NCI-H82 (cell line): ENCODE measurements around the gene SLC22A16.
"Not testable (repeated sequence)": the region's sequence is repeated elsewhere in the genome, so short reads cannot be mapped to it uniquely, and the experiment has no call there.

Experiments
- DNase-seq: peaks from one replicate; lab custom pipeline; 2025; lab: John Stamatoyannopoulos, UW

Gene SLC22A16

DNA sequence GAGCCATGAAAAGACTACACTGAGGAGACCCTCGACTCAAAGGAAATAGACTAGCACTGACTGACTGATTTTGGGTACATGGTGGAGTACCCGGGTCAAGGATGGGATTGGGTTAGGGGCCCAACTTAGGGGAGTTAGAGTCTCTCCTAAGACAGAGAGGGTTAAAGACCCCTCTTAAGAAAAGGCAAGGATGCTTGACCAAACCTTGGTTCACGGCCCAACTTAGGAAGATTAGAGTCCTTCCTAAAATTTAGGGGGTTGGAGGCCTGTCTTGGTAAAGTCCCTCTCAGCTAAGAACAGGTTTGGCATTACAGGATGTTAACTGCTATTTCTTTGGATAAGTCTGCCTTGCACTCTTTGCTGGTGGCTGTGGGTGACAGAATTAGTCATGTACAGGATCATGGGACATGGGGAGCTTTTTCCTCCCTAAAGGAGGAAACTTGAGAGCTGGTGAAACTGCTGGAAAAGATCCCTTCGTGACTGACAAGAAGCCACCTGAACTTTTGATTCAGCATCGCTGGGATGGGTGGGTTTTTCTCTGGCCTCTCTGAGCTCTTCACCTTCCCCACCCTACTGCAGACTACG, 12.3 kb upstream of the SLC22A16 start:
- DNase-seq: no peak

DNA sequence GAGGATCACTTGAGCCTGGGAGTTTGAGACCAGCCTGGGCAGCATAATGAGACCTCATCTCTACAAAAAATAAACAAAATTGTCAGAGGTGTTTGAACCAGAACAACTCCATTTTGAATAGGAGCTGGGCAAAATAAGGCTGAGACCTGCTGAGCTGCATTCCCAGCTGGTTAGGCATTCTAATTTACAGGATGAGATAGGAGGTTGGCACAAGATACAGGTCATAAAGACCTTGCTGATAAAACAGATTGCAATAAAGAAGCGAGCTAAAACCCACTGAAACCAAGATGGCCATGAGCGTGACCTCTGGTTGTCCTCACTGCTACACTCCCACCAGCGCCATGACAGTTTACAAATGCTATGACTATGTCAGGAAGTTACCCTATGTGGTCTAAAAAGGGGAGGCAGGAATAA, 11.6 kb upstream of the SLC22A16 start:
- DNase-seq: not testable (repeated sequence)

DNA sequence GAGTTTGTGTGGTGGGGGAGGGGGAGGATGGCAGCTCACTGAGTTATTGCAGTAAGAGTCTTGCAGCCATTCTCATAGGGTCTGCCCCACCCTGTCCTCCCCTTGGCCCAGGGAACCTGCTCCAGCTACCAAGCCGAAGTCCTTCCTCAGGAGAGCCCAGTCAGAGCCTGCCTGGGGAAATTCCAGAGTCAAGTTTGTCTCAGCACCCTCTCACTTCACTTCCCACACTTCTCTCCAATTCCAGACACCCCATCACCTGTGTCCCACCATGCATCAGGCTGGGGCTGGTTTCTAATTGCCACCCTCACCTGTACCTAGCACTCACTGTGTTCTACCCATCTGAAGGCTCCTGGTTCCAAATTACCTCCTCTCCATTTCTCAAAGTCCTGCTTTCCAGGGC, 10.3 kb upstream of the SLC22A16 start:
- no peak for DNase-seq

DNA sequence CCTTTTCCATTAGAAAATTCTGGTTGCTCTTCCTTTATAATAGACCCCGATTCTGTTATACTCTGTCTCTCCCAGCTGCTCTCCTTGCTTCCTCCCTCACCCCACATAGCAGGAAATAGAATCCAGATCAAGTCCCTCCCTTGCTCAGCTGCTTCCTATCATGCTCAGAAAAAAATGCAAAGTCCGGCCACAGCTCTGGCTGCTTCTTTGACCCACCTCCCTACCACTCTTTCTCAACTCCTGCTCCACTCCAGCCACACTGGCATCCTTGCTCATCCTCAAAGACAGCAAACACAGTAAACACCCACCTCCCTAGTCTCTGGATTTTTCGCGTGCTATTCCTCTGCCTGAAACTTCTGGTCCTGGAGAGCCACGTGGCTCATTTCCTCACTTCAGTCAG, 9.1 kb upstream of the SLC22A16 start:
- DNase-seq: no peak

DNA sequence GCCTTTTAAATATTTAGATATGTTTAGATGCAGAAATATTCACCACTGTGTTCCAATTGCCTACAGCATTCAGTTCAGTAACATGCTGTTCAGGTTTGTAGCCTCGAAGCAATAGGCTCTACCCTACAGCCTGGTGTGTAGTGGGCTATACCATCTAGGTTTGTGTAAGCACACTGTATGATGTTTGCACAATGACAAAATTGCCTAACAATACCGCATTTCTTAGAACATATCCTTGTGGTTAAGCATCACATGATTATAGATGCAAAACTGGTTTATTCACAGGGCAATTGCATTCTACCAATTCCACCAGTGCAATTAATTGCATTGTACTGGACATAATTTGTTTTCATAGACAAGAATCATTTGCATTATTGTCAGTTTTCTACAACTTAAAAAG, 7.9 kb upstream of the SLC22A16 start:
- DNase-seq: no peak

DNA sequence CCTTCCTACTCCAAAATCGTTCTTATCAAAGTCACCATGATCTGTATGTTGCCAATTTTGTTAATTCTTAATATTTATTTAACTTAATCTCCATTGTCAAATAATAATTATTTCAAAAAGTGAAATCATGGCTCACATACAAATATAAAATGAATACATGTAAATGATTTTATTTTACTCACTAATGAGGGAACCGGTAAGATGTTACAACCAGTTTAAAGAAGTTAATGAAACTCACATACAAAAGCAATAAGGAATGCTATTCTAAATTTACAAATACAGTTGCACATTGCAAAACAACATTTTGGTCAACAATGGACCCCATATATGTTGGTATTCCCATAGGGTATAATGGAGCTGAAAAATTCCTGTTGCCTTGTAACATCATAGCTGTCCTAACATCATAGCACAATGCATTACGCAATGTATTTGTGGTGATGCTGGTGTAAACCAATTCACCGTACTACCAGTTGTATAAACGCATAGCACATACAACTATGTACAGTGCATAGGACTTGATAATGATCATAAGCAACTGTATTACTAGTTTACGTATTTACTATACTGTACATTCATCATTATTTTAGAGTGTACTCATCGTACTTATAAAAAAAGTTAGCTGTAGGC, 6.5 kb upstream of the SLC22A16 start:
- no peak for DNase-seq

DNA sequence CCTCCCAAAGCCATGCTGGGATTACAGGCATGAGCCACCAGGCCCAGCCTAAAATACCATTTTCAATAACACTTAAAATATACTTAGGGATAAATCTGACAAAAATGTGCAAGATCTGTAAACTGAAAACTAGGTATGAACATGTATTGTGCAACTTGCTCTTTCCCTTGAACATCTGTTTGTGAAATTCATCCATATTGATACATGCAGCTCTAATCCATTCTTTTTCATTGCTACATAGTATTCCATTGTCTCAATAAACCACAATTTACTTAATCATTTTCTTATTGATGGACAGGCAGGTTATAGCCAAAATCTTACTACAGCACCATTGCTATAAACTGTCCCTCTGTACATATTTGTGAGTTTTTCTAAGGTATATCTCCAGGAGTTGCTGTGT, 4.7 kb upstream of the SLC22A16 start:
- DNase-seq: no peak

DNA sequence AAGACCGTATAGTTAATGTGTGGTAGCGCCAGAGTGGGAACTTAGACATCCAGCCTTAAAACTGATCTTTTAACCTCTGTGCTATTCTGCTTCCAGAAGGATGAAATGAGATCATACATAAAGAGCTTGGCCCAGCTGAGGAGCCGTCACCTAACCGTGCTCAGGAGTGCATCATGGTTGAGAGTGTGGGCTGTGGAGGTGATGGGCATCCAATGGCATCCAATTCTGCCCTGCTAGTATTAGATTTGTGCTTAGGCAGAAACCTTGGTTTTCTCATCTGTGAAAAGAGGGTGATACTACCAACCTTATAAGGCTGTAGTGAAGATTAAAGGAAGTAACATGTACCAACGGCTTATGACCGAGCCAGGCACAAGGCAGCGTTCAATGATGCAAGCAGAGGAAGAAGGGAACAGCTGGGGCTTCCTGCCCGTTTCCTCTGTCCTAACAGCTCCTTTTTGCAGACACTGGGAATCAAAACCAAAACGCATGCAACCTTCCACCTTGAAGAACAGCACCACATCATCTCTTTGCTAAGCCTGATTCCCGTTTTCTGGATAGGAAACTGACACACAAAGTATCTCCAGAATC, 1.3 kb downstream of the SLC22A16 start:
- DNase-seq: peak; percentile 13

DNA sequence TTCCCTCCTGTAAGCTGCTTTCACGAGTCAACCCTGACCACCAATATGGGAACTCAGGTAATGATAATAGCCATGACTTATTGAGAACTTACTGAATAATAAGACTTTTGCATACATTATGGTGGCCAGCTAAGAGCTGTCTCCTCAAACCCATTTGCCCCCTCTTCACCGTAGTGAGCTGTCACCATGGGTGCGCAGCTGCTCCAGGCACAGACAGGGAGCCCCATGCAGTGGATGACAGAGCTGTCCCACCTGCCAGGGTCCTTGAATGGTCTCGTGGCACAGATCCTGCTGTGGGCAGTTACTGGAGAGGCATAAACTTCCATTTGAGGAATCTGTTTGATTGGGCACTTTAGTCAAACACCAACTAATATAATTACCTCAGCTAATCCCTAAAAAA, 1.9 kb downstream of the SLC22A16 start:
- peak; percentile 24 for DNase-seq

DNA sequence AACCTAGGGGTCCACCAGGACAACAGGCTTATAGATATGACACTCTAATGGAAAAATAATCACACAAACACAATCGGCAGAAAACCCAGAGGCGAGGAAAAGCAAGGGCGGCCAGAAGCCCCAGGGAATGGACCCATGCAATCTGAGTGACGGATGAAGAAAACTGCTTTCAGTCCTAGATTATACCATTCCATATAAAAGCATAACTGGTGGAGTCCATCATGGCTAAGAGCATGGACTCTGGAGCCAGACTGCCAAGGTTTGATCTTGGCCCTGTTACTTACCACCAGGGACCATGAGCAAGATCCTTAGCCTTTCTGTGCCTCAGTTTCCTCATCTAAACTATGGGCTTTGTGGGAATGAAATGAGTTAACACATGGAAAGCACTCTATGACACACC, 3.7 kb downstream of the SLC22A16 start:
- no peak for DNase-seq

DNA sequence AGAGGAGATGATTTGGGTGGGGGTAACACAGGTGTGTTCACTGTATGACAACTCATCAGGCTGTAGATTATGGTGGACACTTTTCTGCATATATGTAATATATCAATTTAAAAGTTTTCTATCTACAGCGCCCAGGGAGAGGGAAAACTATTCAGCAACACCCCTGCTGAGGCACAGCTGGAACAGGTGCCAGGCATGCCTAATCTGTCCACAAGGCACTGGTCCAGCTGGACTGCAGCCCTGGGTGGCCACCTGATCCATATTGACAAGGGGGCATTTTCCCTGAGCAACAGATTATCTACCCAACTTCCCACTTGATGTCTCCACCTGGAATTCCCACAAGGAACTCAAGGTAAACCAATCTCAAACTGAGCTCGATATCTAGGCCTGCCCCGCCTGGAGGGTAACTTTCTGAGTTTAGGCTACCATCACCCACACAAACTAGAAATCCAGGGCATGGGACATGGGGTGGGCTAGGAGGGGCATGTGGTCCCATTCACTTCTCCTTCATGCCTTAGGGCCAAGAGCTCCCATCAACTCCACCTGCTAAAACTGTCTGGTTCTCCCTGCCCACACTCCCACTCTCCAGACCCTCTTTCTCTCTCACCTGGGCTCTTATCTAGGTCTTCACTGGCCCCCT, 4.6 kb downstream of the SLC22A16 start:
- no peak for DNase-seq

DNA sequence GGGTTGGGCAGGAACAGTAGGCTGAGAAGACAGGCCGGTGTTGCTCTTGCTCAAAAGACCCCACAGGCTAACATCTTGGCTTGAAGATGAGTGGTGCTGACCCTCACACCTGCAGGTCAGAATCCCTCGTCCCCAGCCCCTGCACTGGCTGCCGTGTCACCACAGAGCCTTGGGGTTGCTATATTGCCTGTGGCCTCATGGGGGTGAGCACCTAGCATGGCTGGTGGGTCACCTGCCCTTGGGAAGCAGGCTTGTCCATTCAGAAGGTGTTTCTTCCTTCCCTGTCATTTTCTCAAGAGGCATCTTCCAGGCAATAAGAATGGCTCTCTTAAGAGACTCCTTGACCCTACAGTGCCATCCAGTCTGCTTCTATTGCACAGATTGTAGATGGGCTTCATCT, 7.7 kb downstream of the SLC22A16 start:
- DNase-seq: no peak

DNA sequence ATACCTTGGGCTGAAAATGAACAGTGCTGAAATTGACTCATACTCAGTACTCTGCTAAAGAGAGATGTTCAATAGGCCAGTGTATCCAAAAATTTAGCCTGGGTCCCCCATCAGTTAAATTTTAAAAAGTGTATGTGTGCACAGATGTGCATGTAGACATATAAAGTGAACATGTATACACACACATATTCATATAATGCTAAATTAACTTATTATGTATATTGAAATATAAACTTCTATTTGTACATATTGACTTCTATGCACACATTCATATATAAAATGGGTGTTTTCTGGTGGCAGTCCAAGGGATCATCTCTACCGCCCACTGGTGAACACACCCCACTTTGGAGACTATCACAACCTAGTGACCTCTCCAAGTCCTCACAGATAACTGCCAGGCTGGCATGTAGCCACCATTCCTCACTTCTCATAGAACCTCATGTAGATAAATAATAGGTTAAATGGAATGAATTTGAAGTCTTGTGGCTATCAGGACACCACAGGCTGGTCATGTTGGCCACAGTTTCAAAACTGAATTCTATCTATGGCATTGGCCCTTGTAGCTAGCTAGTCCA, 8.8 kb downstream of the SLC22A16 start:
- no peak for DNase-seq

DNA sequence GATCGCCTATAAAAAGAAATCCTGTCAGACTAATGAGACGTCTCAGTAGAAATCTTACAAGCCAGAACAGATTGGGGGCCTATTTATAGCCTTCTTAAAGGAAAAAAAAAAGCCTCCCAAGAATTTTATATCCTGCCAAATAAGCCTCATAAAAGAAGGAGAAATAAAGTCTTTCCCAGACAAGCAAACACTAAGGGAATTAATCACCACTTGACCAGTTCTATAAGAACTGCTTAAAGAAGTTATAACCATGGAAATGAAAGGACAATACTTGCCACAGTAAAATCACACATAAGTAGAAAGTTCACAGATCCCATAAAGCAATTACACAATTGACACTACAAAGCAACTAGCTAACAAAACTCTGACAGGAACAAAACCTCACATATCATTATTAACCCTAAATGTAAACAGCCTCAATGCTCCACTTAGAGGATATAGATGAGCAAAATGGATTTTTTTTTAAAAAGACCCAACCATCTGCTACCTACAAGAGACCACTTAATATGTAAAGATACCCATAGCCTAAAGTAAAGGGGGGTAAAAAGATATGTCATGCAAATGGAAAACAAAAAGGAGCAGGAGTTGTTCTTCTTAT, 13.4 kb downstream of the SLC22A16 start:
- no peak for DNase-seq

DNA sequence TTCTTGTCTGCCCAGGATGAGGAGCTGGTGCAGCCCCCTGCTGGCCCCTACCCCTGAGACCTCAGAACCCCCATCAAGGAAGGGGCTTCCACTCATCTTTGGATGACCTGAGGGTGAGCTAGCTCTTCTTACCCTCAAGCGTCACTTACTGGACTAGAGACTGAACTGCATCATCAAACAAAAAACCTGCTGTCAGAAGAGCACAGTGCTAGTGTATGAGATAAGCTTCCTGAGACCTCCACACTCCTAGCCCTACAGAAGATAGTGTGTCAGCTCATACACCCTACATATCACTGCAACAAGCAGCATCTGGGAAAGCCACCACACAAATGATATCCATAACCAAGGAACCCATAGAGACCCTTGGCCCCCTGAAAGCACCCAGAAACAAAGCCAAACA, 15.0 kb downstream of the SLC22A16 start:
- DNase-seq: no peak

DNA sequence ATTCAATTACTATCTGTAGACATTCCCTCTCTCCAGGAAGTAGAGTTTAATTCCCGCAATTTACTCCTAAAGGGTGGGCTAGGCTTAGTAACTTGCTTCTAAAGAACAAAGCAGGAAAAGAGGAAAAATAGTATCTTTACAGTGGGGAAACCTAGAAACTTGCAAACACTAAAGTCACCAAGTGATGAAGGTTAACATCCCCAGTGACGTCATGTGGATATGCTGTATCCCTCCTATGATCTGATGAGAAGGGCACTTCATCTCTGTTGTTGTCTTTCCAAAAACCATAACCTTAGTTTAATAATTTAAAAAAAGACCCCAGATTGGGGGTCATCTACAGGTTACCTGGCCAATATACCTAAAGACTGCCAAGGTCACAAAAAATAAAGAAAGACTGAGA, 17.3 kb downstream of the SLC22A16 start:
- DNase-seq: no peak

DNA sequence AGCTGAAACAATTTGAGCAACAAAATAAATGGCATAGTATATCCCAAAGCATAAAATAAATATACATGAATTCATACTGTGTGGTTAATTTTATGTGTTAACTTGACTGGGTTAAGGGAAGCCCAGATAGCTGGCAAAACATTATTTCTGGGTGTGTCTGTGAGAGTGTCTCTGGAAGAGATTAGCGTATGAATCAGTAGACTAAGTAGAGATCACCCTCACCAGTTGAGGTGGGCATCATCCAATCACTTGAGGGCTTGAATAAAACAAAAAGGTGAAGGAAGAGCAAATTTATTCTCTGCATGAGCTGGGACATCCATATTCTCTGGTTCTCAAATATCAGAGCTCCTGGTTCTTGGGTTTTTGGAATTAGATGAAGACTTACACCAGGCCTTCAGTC, 17.9 kb downstream of the SLC22A16 start:
- DNase-seq: no peak

DNA sequence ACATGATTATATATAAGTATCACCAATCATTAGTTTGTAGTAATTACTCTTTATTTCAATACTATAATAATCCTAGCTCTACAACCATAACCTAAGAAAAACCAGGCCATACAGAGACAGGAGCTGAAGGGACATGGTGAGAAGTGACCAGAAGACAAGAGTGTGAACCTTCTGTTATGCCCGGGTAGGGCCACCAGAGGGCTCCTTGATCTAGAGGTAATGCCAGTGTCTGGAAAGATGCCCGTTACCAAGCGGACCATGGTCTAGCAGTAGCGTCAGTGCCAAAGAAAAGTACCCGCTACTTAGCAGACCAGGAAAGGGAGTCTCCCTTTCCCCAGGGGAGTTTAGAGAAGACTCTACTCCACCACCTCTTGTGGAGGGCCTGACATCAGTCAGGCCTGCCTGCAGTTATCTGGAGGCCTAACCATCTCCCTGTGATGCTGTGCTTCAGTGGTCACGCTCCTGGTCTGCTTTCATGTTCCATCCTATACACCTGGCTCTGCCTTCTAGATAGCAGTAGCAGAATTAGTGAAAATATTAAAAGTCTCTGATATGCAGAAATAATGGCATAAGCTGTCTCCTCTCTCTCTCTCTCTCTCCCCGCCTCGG, 18.7 kb downstream of the SLC22A16 start:
- DNase-seq: peak; percentile 56

DNA sequence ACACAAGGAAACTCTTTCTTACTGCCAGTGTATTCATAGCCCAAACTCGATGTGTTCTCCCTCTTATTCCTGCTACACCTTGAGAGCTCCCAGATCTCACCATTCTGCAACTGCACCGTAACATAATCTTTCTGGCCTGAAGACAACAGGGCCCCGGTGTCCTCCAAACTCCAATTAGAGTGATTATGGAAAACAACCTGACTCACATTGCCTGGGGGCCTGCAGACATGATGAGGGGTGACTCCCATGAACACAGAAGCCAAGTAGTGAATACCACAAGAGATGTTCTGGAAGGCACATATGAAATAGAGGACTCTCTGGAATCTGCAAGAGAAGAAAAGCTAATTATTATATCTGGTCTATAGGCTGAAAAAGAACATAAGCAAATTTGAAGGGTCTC, 19.7 kb downstream of the SLC22A16 start:
- no peak for DNase-seq

DNA sequence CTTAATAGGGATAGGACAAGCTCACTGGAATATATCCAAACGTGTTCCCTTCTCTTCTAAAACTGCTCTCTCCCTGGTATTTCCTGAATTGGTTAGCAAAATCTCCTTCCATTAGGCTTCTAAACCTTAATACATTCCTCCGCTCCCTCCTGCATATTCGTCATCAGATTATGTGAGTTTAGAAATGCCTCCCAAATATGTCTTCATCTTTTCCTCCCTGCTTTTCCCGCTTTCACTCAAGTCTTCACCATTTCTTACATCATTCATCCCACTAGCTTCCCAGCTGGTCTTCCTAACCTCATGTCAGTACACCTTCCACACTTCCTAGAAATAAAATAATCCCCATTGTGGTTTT, 26.9 kb downstream of the SLC22A16 start:
- DNase-seq: no peak

DNA sequence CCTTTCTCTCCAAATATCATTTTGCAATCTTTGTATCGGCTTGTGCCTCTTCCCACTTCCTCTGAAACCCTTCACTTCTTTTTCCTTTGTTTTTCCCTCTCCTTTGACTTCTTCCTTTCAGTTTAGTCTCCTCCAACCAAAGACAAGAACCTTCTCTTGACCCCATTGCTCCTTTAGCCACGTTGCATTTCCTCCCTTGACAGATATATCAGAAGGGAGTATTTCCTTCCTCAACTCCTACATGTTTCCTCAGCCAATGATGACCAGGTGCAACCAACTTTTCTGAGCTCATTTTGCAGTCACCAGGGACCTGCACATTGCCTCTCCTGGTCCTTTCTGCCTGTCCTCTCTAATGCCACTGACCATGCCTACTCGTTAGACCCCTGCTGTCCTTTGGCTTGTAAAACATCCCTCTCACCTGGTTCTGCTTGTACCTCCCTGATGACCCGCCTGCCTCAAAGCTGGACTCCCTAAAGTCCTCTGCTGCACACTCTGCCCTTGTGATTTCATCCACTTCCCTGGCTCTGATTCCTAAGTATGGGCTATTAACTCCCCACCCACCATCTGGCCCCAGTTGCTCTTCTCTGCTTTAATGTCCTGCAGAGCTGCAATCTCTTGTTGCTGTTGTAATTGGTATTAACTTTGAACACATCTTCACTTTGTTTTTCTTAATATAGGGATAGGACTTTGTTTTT, 27.4 kb downstream of the SLC22A16 start:
- peak; percentile 78 for DNase-seq

DNA sequence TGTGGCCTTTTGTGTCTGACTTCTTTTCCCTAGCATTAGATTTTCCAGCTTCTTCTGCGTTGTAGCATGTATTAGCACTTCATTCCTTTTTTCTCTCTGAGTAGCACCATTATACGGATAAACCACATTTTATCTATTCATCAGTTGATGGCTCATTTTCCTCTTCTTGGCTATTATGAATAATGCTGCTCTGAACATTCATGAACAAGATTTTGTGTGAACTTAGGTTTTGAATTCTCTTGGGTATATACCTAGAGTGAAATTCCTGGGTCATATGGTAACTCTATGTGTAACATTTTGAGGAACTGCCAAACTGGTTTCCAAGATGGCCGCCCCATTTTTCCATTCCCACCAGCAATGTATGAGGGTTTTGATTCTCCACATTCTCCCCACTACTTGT, 28.7 kb downstream of the SLC22A16 start:
- DNase-seq: no peak
